SK-N-SH treated with all-trans-retinoic acid at 6 μM for 48 hours (cell line): Measurements from ENCODE around the gene GNPDA1.

Experiments
- PATZ1 ChIP-seq: fragments of 250-450 bp; sonication (Bioruptor Pico); IDR thresholded peaks from 2 replicates; pipeline ENCODE4 v1.8.0; 2020; ENCODE audit warnings: mild to moderate bottlenecking, moderate library complexity, borderline replicate concordance
- RARB ChIP-seq: fragments of 250-450 bp; sonication (Bioruptor Pico); IDR thresholded peaks from 2 replicates; pipeline ENCODE4 v1.8.0; 2021; ENCODE audit warnings: mild to moderate bottlenecking, moderate library complexity
- ZFP3 ChIP-seq: fragments of 250-450 bp; sonication (Bioruptor Pico); IDR thresholded peaks from 2 replicates; pipeline ENCODE4 v1.5.0; 2020; ENCODE audit warnings: mild to moderate bottlenecking, moderate library complexity
- ZNF70 ChIP-seq: fragments of 450-650 bp; formaldehyde crosslinking; IDR thresholded peaks from 2 replicates; pipeline ENCODE4 v1.5.0; 2020; ENCODE audit warnings: mild to moderate bottlenecking, moderate library complexity

DNA sequence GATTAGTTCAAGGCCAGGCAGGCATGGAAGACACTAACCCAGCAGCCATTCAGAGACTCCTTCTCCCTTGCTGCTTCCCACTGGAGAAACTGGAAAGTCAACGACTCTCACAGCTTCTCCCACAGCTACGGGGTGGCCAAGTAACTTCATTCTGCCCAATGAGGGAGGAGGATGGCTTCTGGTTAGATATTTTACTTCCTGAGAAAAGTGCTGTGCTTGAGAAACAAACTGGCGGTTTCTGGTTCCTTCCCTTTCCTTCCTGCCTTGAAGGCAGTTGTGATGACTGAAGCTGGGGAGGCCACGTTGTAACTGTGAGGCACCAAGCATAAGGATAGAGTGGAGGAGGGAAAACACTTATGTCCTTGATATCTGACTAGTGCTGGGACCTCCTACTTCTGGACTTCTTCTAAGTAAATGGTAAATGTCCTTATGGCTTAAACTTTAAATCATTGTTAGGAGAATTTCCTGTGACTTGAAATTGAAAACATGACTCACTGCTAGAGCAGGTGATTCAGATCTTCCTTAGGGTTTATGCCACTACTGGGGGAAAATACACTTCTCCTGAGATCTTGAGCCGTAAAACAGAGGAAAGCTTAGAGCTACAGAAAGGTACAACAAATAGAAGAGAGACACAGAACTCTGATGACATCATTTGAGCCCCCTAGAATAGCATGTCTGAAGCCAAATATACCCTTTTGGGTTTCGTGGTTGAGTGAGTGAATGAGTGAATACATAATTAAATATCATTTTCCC is 3.1 kb upstream of the GNPDA1 start:
- TF ChIP-seq RARB (CRISPR knock-in tag) (no peak), PATZ1 (CRISPR knock-in tag) (no peak), ZNF70 (no peak), ZFP3 (no peak)
